Loucy (cell line): ENCODE results near the gene PDZRN3.

Experiments used
- H2AFZ ChIP-seq: fragments of 200-600 bp; sonication (generic); 2 replicates; pipeline ENCODE4 v1.6.0; 2016; ENCODE audit warnings: antibody characterized with exemption, mild to moderate bottlenecking, low read length, moderate library complexity
- H3F3A ChIP-seq: fragments of 200-600 bp; 2 replicates; pipeline ENCODE4 v1.6.0; 2016; ENCODE audit warnings: antibody characterized with exemption, low read depth, mild to moderate bottlenecking
- H3K27me3 ChIP-seq: fragments of 200-600 bp; sonication (generic); 2 replicates; pipeline ENCODE4 v1.6.1; 2014; ENCODE audit warnings: low read length, mild to moderate bottlenecking; ENCODE audit not compliant: insufficient read depth, poor library complexity, severe bottlenecking
- H3K36me3 ChIP-seq: fragments of 200-600 bp; sonication (generic); 2 replicates; pipeline ENCODE4 v1.6.1; 2016; ENCODE audit warnings: low read length; ENCODE audit not compliant: insufficient read depth
- H3K4me1 ChIP-seq: fragments of 200-600 bp; sonication (generic); 2 replicates; pipeline ENCODE4 v1.5.1; 2014; ENCODE audit warnings: low read length, mild to moderate bottlenecking; ENCODE audit not compliant: insufficient read depth, poor library complexity, severe bottlenecking
- H3K4me2 ChIP-seq: fragments of 200-600 bp; sonication (generic); 2 replicates; pipeline ENCODE4 v1.6.0; 2014; ENCODE audit warnings: antibody characterized with exemption, low read length, low read depth, mild to moderate bottlenecking; ENCODE audit not compliant: poor library complexity, severe bottlenecking
- H3K4me3 ChIP-seq: fragments of 200-600 bp; sonication (generic); 2 replicates; pipeline ENCODE4 v1.5.1; 2014; ENCODE audit warnings: low read length, mild to moderate bottlenecking, mixed read lengths; ENCODE audit not compliant: poor library complexity, severe bottlenecking
- H3K79me2 ChIP-seq: fragments of 200-600 bp; sonication (generic); 2 replicates; pipeline ENCODE4 v1.6.1; 2014; ENCODE audit warnings: low read length; ENCODE audit not compliant: insufficient read depth
- H3K9ac ChIP-seq: fragments of 200-600 bp; sonication (generic); 2 replicates; pipeline ENCODE4 v1.6.0; 2014; ENCODE audit warnings: mild to moderate bottlenecking, low read depth, low read length, moderate library complexity; ENCODE audit not compliant: poor library complexity, severe bottlenecking
- H3K9me2 ChIP-seq: fragments of 200-600 bp; sonication (generic); replicated peaks from 2 replicates; pipeline ENCODE4 v1.6.1; 2016; ENCODE audit warnings: low read depth, low read length, mixed read lengths
- H3K9me3 ChIP-seq: fragments of 200-600 bp; sonication (generic); 2 replicates; pipeline ENCODE4 v1.6.1; 2014; ENCODE audit warnings: mild to moderate bottlenecking, antibody characterized with exemption, low read length, low read depth; ENCODE audit not compliant: insufficient read depth
- H4K20me1 ChIP-seq: fragments of 200-600 bp; sonication (generic); 2 replicates; pipeline ENCODE4 v1.6.0; 2014; ENCODE audit warnings: antibody characterized with exemption, low read length, mild to moderate bottlenecking; ENCODE audit not compliant: insufficient read depth, poor library complexity, severe bottlenecking
- CTCF ChIP-seq: fragments of 200-600 bp; sonication (generic); conservative IDR thresholded peaks from 2 replicates; pipeline ENCODE4 v1.5.1; 2014; ENCODE audit warnings: mild to moderate bottlenecking, antibody characterized with exemption, low read length
- EZH2phosphoT487 ChIP-seq: fragments of 200-600 bp; IDR thresholded peaks from 2 replicates; pipeline ENCODE4 v1.6.1; 2018; ENCODE audit warnings: antibody characterized with exemption, mild to moderate bottlenecking, moderate library complexity, borderline replicate concordance

PDZRN3 gene

GRCh38 chr3:73586628-73587027 is 38.1 kb downstream of the PDZRN3 start:
- Histone ChIP-seq H4K20me1 (no peaks in the 10 kb centered on the region), H3K9me2 (no peaks in the 10 kb centered on the region), H3K36me3 (no peaks in the 10 kb centered on the region), H3K4me3 (no peak overlapping the region), H3F3A (no peaks in the 10 kb centered on the region), H3K9ac (no peak overlapping the region), H3K79me2 (no peaks in the 10 kb centered on the region), H2AFZ (no peak overlapping the region), H3K9me3 (no peaks in the 10 kb centered on the region), H3K27me3 (no peaks in the 10 kb centered on the region), H3K4me1 (no peaks in the 10 kb centered on the region), H3K4me2 (no peak overlapping the region)
- TF ChIP-seq EZH2phosphoT487: no peak
- TF ChIP-seq CTCF: no peak

GRCh38 chr3:73586190-73586589 is 38.6 kb downstream of the PDZRN3 start:
- Histone ChIP-seq H3K9me2 (no peaks in the 10 kb centered on the region), H3K27me3 (no peaks in the 10 kb centered on the region), H3K9ac (no peak overlapping the region), H3K4me2 (no peak overlapping the region), H3K36me3 (no peaks in the 10 kb centered on the region), H3K79me2 (no peaks in the 10 kb centered on the region), H3K9me3 (no peaks in the 10 kb centered on the region), H3F3A (no peaks in the 10 kb centered on the region), H2AFZ (no peak overlapping the region), H4K20me1 (no peaks in the 10 kb centered on the region), H3K4me3 (no peak overlapping the region), H3K4me1 (no peaks in the 10 kb centered on the region)
- TF ChIP-seq EZH2phosphoT487 (no peak), CTCF (no peak)

GRCh38 chr3:73584873-73585272 is 39.9 kb downstream of the PDZRN3 start:
- no peaks in the 10 kb centered on the region for H3F3A ChIP-seq
- H3K4me2 ChIP-seq: no peak overlapping the region
- no peak overlapping the region for H2AFZ ChIP-seq
- H3K36me3 ChIP-seq: no peaks in the 10 kb centered on the region
- no peaks in the 10 kb centered on the region for H3K79me2 ChIP-seq
- no peaks in the 10 kb centered on the region for H3K9me3 ChIP-seq
- no peak overlapping the region for H3K4me3 ChIP-seq
- H3K27me3 ChIP-seq: no peaks in the 10 kb centered on the region
- H3K9me2 ChIP-seq: no peaks in the 10 kb centered on the region
- no peaks in the 10 kb centered on the region for H3K4me1 ChIP-seq
- no peak overlapping the region for H3K9ac ChIP-seq
- no peak for TF ChIP-seq EZH2phosphoT487
- no peak for TF ChIP-seq CTCF
- no peaks in the 10 kb centered on the region for H4K20me1 ChIP-seq
